HepG2 (cell line): ENCODE measurements around the gene MLC1.

Experiments used
- BCL3 ChIP-seq: sonication (generic); formaldehyde crosslinking; IDR thresholded peaks from 2 replicates; pipeline ENCODE4 v1.5.1; 2020; ENCODE audit warnings: mild to moderate bottlenecking, missing genetic modification reagents, moderate library complexity
- CTCF ChIP-seq: sonication (generic); formaldehyde crosslinking; IDR thresholded peaks from 2 replicates; pipeline ENCODE4 v1.5.0; 2020; ENCODE audit warnings: mild to moderate bottlenecking, missing genetic modification reagents, moderate library complexity
- EZH2 ChIP-seq: conservative IDR thresholded peaks from 2 replicates; pipeline ENCODE4 v1.6.1; 2012; ENCODE audit warnings: mild to moderate bottlenecking, low read depth, low read length, moderate library complexity
- SP1 ChIP-seq, 2 experiments: fragments of 450-650 bp in 1 of 2; sonication (generic) in 1 of 2; formaldehyde crosslinking in 1 of 2; IDR thresholded peaks; 2 replicates each; pipeline versions ENCODE4 v1.4.0 to v1.6.1; 2016 to 2020; ENCODE audit warnings: missing genetic modification reagents in 1 of 2
- ZKSCAN8 ChIP-seq: IDR thresholded peaks from 2 replicates; pipeline ENCODE4 v1.6.1; 2016; ENCODE audit warnings: borderline replicate concordance, missing genetic modification reagents, missing compliant biosample characterization
- ZMYM2 ChIP-seq: sonication (generic); formaldehyde crosslinking; IDR thresholded peaks from 2 replicates; pipeline ENCODE4 v1.8.0; 2022; ENCODE audit warnings: mild to moderate bottlenecking, missing genetic modification reagents

GRCh38 chr22:50081426-50082196 lies 3.6 kb downstream of the MLC1 start:
- TF ChIP-seq CTCF (no peak), SP1 (IDR thresholded peaks at IDR 0.05) (no peak), SP1 (CRISPR knock-in tag; IDR thresholded peaks at IDR 0.05) (no peak), ZKSCAN8 (CRISPR knock-in tag) (no peak), EZH2 (no peak), ZMYM2 (CRISPR knock-in tag) (no peak), BCL3 (CRISPR knock-in tag) (no peak)
